IMR-90 (cell line): ENCODE data around the gene RAB31. TPM values are rescaled to one million over a fixed set of nuclear protein-coding genes. Genes with fewer than 3 reads are reported as not detected.

ENCODE experiments used
- ATAC-seq: fragments of 200-7000 bp; cut with Tn5 transposase; 2 replicates; pipeline ENCODE4 v1.9.1; 2020; ENCODE audit warnings: low read depth, mild to moderate bottlenecking, moderate library complexity
- BruUV-seq: library from RNA; stranded (reverse); fragments of 400-500 nt; replicated peaks from 2 replicates; lab custom pipeline; 2021; lab: Mats Ljungman, UMichigan
- CTCF ChIA-PET: fragments of 300-600 bp; formaldehyde crosslinking; extraction: SDS; loops from one replicate; lab custom pipeline; 2021; ENCODE audit warnings: antibody characterized with exemption; lab: Yijun Ruan, JAX
- POLR2A ChIA-PET: fragments of 300-600 bp; sonication (Branson Sonifier 250); formaldehyde crosslinking; loops from one replicate; lab custom pipeline; 2022; ENCODE audit warnings: antibody characterized with exemption; ENCODE audit not compliant: unreplicated experiment; lab: Charles Lee
- DNase-seq: peaks from one replicate; pipeline ENCODE4 v3.0.0; 2013
- H2AFZ ChIP-seq: replicated peaks from 2 replicates; pipeline ENCODE3; 2013; ENCODE audit warnings: low read length, mild to moderate bottlenecking; ENCODE audit not compliant: poor library complexity
- H2AK5ac ChIP-seq: 2 replicates; pipeline ENCODE4 v1.6.1; 2013; ENCODE audit warnings: low read depth, low read length, inconsistent platforms
- H2AK9ac ChIP-seq: replicated peaks from 2 replicates; pipeline ENCODE3; 2013; ENCODE audit warnings: mild to moderate bottlenecking, low read depth, low read length, moderate library complexity; ENCODE audit not compliant: poor library complexity
- H2BK120ac ChIP-seq: 2 replicates; pipeline ENCODE4 v1.6.1; 2013; ENCODE audit warnings: low read depth, low read length, inconsistent platforms
- H2BK15ac ChIP-seq: 3 replicates; pipeline ENCODE4 v1.6.1; 2013; ENCODE audit warnings: low read depth, low read length, inconsistent platforms
- H2BK20ac ChIP-seq: 2 replicates; pipeline ENCODE4 v1.6.1; 2013; ENCODE audit warnings: low read depth, mild to moderate bottlenecking, inconsistent platforms, low read length, moderate library complexity
- H2BK5ac ChIP-seq: 2 replicates; pipeline ENCODE4 v1.6.1; 2013; ENCODE audit warnings: mild to moderate bottlenecking, low read depth, low read length, inconsistent platforms; ENCODE audit not compliant: poor library complexity, severe bottlenecking
- H3K14ac ChIP-seq: replicated peaks from 2 replicates; pipeline ENCODE4 v1.6.1; 2013; ENCODE audit warnings: low read depth, low read length, inconsistent platforms
- H3K18ac ChIP-seq: 2 replicates; pipeline ENCODE4 v1.6.1; 2013; ENCODE audit warnings: low read depth, low read length, control low read depth
- H3K23ac ChIP-seq: 2 replicates; pipeline ENCODE4 v1.6.1; 2013; ENCODE audit warnings: low read depth, low read length, inconsistent platforms
- H3K27ac ChIP-seq: 2 replicates; pipeline ENCODE4 v1.5.1; 2013; ENCODE audit warnings: mild to moderate bottlenecking, control low read depth, low read length; ENCODE audit not compliant: insufficient read depth
- H3K27me3 ChIP-seq: 2 replicates; pipeline ENCODE4 v1.6.1; 2013; ENCODE audit warnings: low read length; ENCODE audit not compliant: control insufficient read depth, insufficient read depth
- H3K36me3 ChIP-seq: 2 replicates; pipeline ENCODE4 v1.6.1; 2013; ENCODE audit warnings: low read length, mixed read lengths; ENCODE audit not compliant: control insufficient read depth, insufficient read depth
- H3K4ac ChIP-seq: 2 replicates; pipeline ENCODE4 v1.6.1; 2013; ENCODE audit warnings: low read depth, low read length, inconsistent platforms
- H3K4me1 ChIP-seq: 2 replicates; pipeline ENCODE4 v1.6.1; 2013; ENCODE audit warnings: low read length, mixed read lengths; ENCODE audit not compliant: control insufficient read depth, insufficient read depth
- H3K4me2 ChIP-seq: 2 replicates; pipeline ENCODE4 v1.6.1; 2013; ENCODE audit warnings: low read depth, mild to moderate bottlenecking, control low read depth, low read length, moderate library complexity
- H3K4me3 ChIP-seq: 2 replicates; pipeline ENCODE4 v1.5.1; 2013; ENCODE audit warnings: low read depth, mild to moderate bottlenecking, control low read depth, low read length, moderate library complexity; ENCODE audit not compliant: insufficient read depth
- H3K56ac ChIP-seq: 2 replicates; pipeline ENCODE4 v1.6.1; 2013; ENCODE audit warnings: low read length, inconsistent platforms; ENCODE audit not compliant: insufficient read depth; ENCODE audit errors: extremely low read depth
- H3K79me1 ChIP-seq, 2 experiments: 2 replicates each; pipeline ENCODE4 v1.6.1; 2013; ENCODE audit warnings: low read length in 2 of 2, inconsistent platforms in 1 of 2, low read depth in 1 of 2
- H3K9ac ChIP-seq: 2 replicates; pipeline ENCODE4 v1.6.1; 2013; ENCODE audit warnings: low read depth, low read length, control low read depth
- H3K9me1 ChIP-seq: 2 replicates; pipeline ENCODE4 v1.6.1; 2013; ENCODE audit warnings: low read length, inconsistent platforms; ENCODE audit not compliant: insufficient read depth
- H3K9me3 ChIP-seq: 2 replicates; pipeline ENCODE4 v1.6.1; 2013; ENCODE audit warnings: low read length; ENCODE audit not compliant: control insufficient read depth, insufficient read depth
- H4K20me1 ChIP-seq: 2 replicates; pipeline ENCODE4 v1.6.1; 2013; ENCODE audit warnings: low read length, inconsistent platforms; ENCODE audit not compliant: insufficient read depth
- H4K5ac ChIP-seq: 2 replicates; pipeline ENCODE4 v1.6.1; 2013; ENCODE audit warnings: mild to moderate bottlenecking, low read depth, low read length, control low read depth
- H4K8ac ChIP-seq, 2 experiments: 2 replicates each; pipeline ENCODE4 v1.6.1; 2013; ENCODE audit warnings: low read depth in 2 of 2, low read length in 2 of 2, control low read depth in 1 of 2, inconsistent platforms in 1 of 2
- H4K91ac ChIP-seq: 2 replicates; pipeline ENCODE4 v1.6.1; 2013; ENCODE audit warnings: low read depth, low read length, inconsistent platforms; ENCODE audit not compliant: insufficient read depth
- BHLHE40 ChIP-seq: fragments of 150-350 bp; IDR thresholded peaks from 2 replicates; pipeline ENCODE4 v1.6.1; 2016; ENCODE audit warnings: mild to moderate bottlenecking, low read depth, low read length
- CHD1 ChIP-seq: IDR thresholded peaks from 2 replicates; pipeline ENCODE4 v1.6.1; 2012; ENCODE audit warnings: low read depth, low read length, improper control_type of control experiment
- CTCF ChIP-seq: conservative IDR thresholded peaks from 2 replicates; pipeline ENCODE4 v1.5.1; 2012; ENCODE audit warnings: mild to moderate bottlenecking, low read depth, low read length, improper control_type of control experiment
- FOS ChIP-seq: fragments of 150-350 bp; IDR thresholded peaks from 2 replicates; pipeline ENCODE4 v1.6.1; 2016; ENCODE audit warnings: low read depth, low read length
- MAFK ChIP-seq: IDR thresholded peaks from 2 replicates; pipeline ENCODE4 v1.6.1; 2012; ENCODE audit warnings: low read depth, low read length, improper control_type of control experiment
- MXI1 ChIP-seq: IDR thresholded peaks from 2 replicates; pipeline ENCODE4 v1.6.1; 2012; ENCODE audit warnings: low read depth, mild to moderate bottlenecking, low read length, moderate library complexity, borderline replicate concordance
- NFE2L2 ChIP-seq: fragments of 150-350 bp; IDR thresholded peaks from 2 replicates; pipeline ENCODE4 v1.6.1; 2016; ENCODE audit warnings: low read depth, mild to moderate bottlenecking, low read length
- POLR2A ChIP-seq: IDR thresholded peaks from 2 replicates; pipeline ENCODE4 v1.6.1; 2012; ENCODE audit warnings: mild to moderate bottlenecking, low read depth, low read length
- RCOR1 ChIP-seq: IDR thresholded peaks from 2 replicates; pipeline ENCODE4 v1.6.1; 2012; ENCODE audit warnings: mild to moderate bottlenecking, low read length, improper control_type of control experiment; ENCODE audit not compliant: insufficient replicate concordance
- RFX5 ChIP-seq: IDR thresholded peaks from 2 replicates; pipeline ENCODE4 v1.8.0; 2012; ENCODE audit warnings: low read depth, mild to moderate bottlenecking, low read length, moderate library complexity
- SMC3 ChIP-seq: fragments of 150-350 bp; IDR thresholded peaks from 2 replicates; pipeline ENCODE4 v1.6.1; 2016; ENCODE audit warnings: low read depth, mild to moderate bottlenecking, antibody characterized with exemption, low read length, moderate library complexity
- USF2 ChIP-seq: fragments of 150-350 bp; IDR thresholded peaks from 2 replicates; pipeline ENCODE4 v1.6.1; 2017; ENCODE audit warnings: mild to moderate bottlenecking, antibody characterized with exemption, low read length, low read depth
- WGBS, 2 experiments: methylation state at CpG; one replicate each; pipeline versions ENCODE4 v1.1.5 to v1.1.7; 2013; ENCODE audit warnings: missing lambda C conversion rate in 2 of 2; ENCODE audit not compliant: insufficient read length in 1 of 2; ENCODE audit errors: extremely low coverage in 2 of 2; 5-methylcytosine and 5-hydroxymethylcytosine counted together
- dilution Hi-C: fragments of 300-500 bp; cut with HindIII; formaldehyde crosslinking; loops from one replicate; pipeline ENCODE4 v1.14.3; 2018; ENCODE audit warnings: low sequenced_read_pairs; ENCODE audit not compliant: unreplicated experiment
- in situ Hi-C: fragments of 300-500 bp; cut with MboI; formaldehyde crosslinking; loops from 3 replicates; pipeline ENCODE4 v1.14.3; 2019; ENCODE audit warnings: low sequenced_read_pairs, inconsistent platforms, mixed read lengths
- intact Hi-C: fragments of 100-400 bp; cut with micrococcal nuclease; formaldehyde crosslinking; loops from 2 replicates; pipeline ENCODE4 v1.10.0; 2022
- polyA plus RNA-seq, 3 experiments: library from polyadenylated mRNA; depleted of rRNA; stranded (reverse); fragments of >200 nt; gene quantifications; 2 replicates each; pipeline ENCODE4 v1.2.3, GENCODE V29; 2012; ENCODE audit warnings: low replicate concordance in 1 of 3
- total RNA-seq: library from RNA; depleted of rRNA; stranded (reverse); fragments of >200 nt; gene quantifications from 2 replicates; pipeline ENCODE4 v1.2.3, GENCODE V29; 2012

RAB31 gene
- total and polyA plus RNA-seq, 2 of the 4 experiments (the other 2 are of a cell fraction): 13.8 to 26.9 TPM

GRCh38 chr18:9714266-9715087 lies 6.4 kb downstream of the RAB31 start (continued):
- no peak for TF ChIP-seq FOS

GRCh38 chr18:9715088-9715343 lies 6.9 kb downstream of the RAB31 start:
- ATAC-seq (no peak), DNase-seq (no peak)
- Histone ChIP-seq H2BK15ac (no peak overlapping the region), H3K4me1 (peaks cover 5% of the 10 kb centered on the region; the same call in 1 of the 2 replicates), H2AK9ac (no peak overlapping the region), H3K56ac (no peak overlapping the region), H3K79me1 (peaks cover 48 to 78% of the 10 kb centered on the region in 2 experiments), H4K20me1 (peaks cover 25% of the 10 kb centered on the region), H3K18ac (no peak overlapping the region), H3K4ac (no peak overlapping the region), H2BK20ac (no peak overlapping the region), H2BK120ac (no peak overlapping the region), H3K4me3 (no peak overlapping the region), H3K9me3 (no peaks in the 10 kb centered on the region), H4K5ac (no peak overlapping the region), H3K9me1 (peaks cover 19% of the 10 kb centered on the region), H3K4me2 (no peak overlapping the region), H4K8ac (no peak overlapping the region), H2AFZ (no peak overlapping the region), H3K36me3 (no peaks in the 10 kb centered on the region), H3K23ac (0 out of 2 replicates have a peak overlapping the region, but pooled peaks have one; percentile 15), H3K14ac (no peak overlapping the region), H3K27ac (no peak overlapping the region), H3K27me3 (no peaks in the 10 kb centered on the region), H3K9ac (no peak overlapping the region), H2BK5ac (no peak overlapping the region), H2AK5ac (0 out of 2 replicates have a peak overlapping the region, but pooled peaks have one; percentile 26), H4K91ac (no peak overlapping the region)
- in situ Hi-C loops (loop anchor here (25.0 kb wide), 1 partner anchor 222 kb away; no protein-coding TSS in a partner anchor), dilution Hi-C loops (no loop called here), intact Hi-C loops (no loop called here)
- WGBS, 2 experiments: 100% methylated on average over 2 of the region's 3 CpGs; no CpG with 5 or more reads in 1 of the 2 experiments
- ChIA-PET POLR2A (no interaction called here), CTCF (no interaction called here)
- BruUV-seq: no TSS peak
- TF ChIP-seq MAFK (no peak), MXI1 (no peak), CHD1 (no peak), POLR2A (no peak), RCOR1 (no peak), NFE2L2 (no peak), RFX5 (no peak), BHLHE40 (no peak), SMC3 (no peak), USF2 (no peak), CTCF (no peak)
